ENCODE measurements around the gene OLA1. TPM values are rescaled to one million over a fixed set of nuclear protein-coding genes. Genes with fewer than 3 reads are reported as not detected.

The OLA1 gene
- total and polyA plus RNA-seq, 2 of the 4 experiments (the other 2 are of a cell fraction): 54.7 to 71.2 TPM

GRCh38 chr2:174035981-174036742 is 212.2 kb downstream of the OLA1 start:
- Histone ChIP-seq H4K8ac (ENCODE audit: low read depth in 2 of 2, low read length in 2 of 2) (no peak overlapping the region), H4K91ac (ENCODE audit: insufficient read depth, low read depth, low read length) (0 out of 2 replicates have a peak overlapping the region, but pooled peaks have one; percentile 2), H2AK5ac (ENCODE audit: low read depth, low read length) (peak overlapping the region; percentile 18; the same call in 1 of the 2 replicates), H3K23ac (ENCODE audit: low read depth, low read length) (peak overlapping the region; percentile 6; the same call in 1 of the 2 replicates), H4K20me1 (ENCODE audit: insufficient read depth, low read length) (no peaks in the 10 kb centered on the region), H2BK5ac (ENCODE audit: low read depth, low read length, poor library complexity, severe bottlenecking) (no peak overlapping the region), H3K4me3 (ENCODE audit: insufficient read depth, low read depth, low read length) (no peak overlapping the region), H2AK9ac (replicated peaks; ENCODE audit: low read depth, low read length, poor library complexity) (no peak overlapping the region), H3K4me2 (ENCODE audit: low read depth, low read length) (no peak overlapping the region), H3K56ac (ENCODE audit: extremely low read depth, insufficient read depth, low read length) (no peak overlapping the region), H3K18ac (ENCODE audit: low read depth, low read length) (peak overlapping the region; percentile 7; the same call in 1 of the 2 replicates), H3K79me1 (ENCODE audit: low read depth in 1 of 2, low read length in 2 of 2) (peaks cover 0 to 12% of the 10 kb centered on the region in 2 experiments; a peak in 2 of 4 replicates), H3K9ac (ENCODE audit: low read depth, low read length) (no peak overlapping the region), H3K9me1 (ENCODE audit: insufficient read depth, low read length) (peaks cover 24% of the 10 kb centered on the region), H3K9me3 (ENCODE audit: control insufficient read depth, insufficient read depth, low read length) (no peaks in the 10 kb centered on the region), H2BK15ac (ENCODE audit: low read depth, low read length) (peak overlapping the region; percentile 2; the same call in 1 of the 3 replicates), H2AFZ (replicated peaks; ENCODE audit: low read length, poor library complexity) (no peak overlapping the region), H3K27ac (ENCODE audit: insufficient read depth, low read length) (no peak overlapping the region), H2BK120ac (ENCODE audit: low read depth, low read length) (peak overlapping the region; percentile 10; the same call in 1 of the 2 replicates), H2BK20ac (ENCODE audit: low read depth, low read length) (peak overlapping the region; percentile 6; the same call in 1 of the 2 replicates), H4K5ac (ENCODE audit: low read depth, low read length) (no peak overlapping the region), H3K27me3 (ENCODE audit: control insufficient read depth, insufficient read depth, low read length) (no peaks in the 10 kb centered on the region), H3K36me3 (ENCODE audit: control insufficient read depth, insufficient read depth, low read length) (no peaks in the 10 kb centered on the region), H3K14ac (replicated peaks; ENCODE audit: low read depth, low read length) (peak overlapping the region; percentile 10; the same call in 1 of the 2 replicates), H3K4ac (ENCODE audit: low read depth, low read length) (peak overlapping the region; percentile 5; the same call in 1 of the 2 replicates), H3K4me1 (ENCODE audit: control insufficient read depth, insufficient read depth, low read length) (peaks cover 17% of the 10 kb centered on the region)
- in situ Hi-C loops (cut with MboI; ENCODE audit: low sequenced_read_pairs): no loop called here
- peak; percentile 11 for DNase-seq
- TF ChIP-seq RFX5 (IDR thresholded peaks at IDR 0.05; ENCODE audit: low read depth, low read length) (no peak), CHD1 (IDR thresholded peaks at IDR 0.05; ENCODE audit: low read depth, low read length) (no peak), ELK1 (IDR thresholded peaks at IDR 0.05; ENCODE audit: borderline replicate concordance, low read depth, low read length) (no peak), CTCF (conservative IDR thresholded peaks at IDR 0.05; ENCODE audit: low read depth, low read length) (no peak), BHLHE40 (IDR thresholded peaks at IDR 0.05; ENCODE audit: low read depth, low read length) (no peak), POLR2A (IDR thresholded peaks at IDR 0.05; ENCODE audit: low read depth, low read length) (no peak), FOS (IDR thresholded peaks at IDR 0.05; ENCODE audit: low read depth, low read length) (no peak), NFE2L2 (IDR thresholded peaks at IDR 0.05; ENCODE audit: low read depth, low read length) (no peak)
- dilution Hi-C loops (cut with HindIII; ENCODE audit: low sequenced_read_pairs, unreplicated experiment): no loop called here
- BruUV-seq (replicated peaks): no TSS peak
- CTCF ChIA-PET: interaction anchor here (0.6 kb wide), 2 partner anchors 18 to 859 kb away, joined by 3 to 8 read pairs; no protein-coding TSS in a partner anchor
- ATAC-seq (ENCODE audit: low read depth): no peak
- no CpG with 5 or more reads among the region's 12 CpGs for WGBS, 2 experiments (ENCODE audit: extremely low coverage in 2 of 2, insufficient read length in 1 of 2)
- intact Hi-C loops (cut with micrococcal nuclease): no loop called here
- POLR2A ChIA-PET (ENCODE audit: unreplicated experiment): no interaction called here

Data from IMR-90 (cell line).